Natural killer cell treated with Interleukin-12 subunit alpha and Interleukin-12 subunit beta and Interleukin-15 and Interleukin-18, amount 100 ng/mL, for 72 hours (primary cell): ENCODE measurements around the gene FAM83C. TPM values are rescaled to one million over a fixed set of nuclear protein-coding genes. Genes with fewer than 3 reads are reported as not detected.

Experiments used
- ATAC-seq, 2 donors: fragments of 150-1000 bp; cut with Tn5 transposase in 1 of 2; sonication (Bioruptor Pico), chemical (Tn5 transposase) in 1 of 2; 2 replicates each; pipeline ENCODE4 v1.10.0; 2021
- DNase-seq: peaks from one replicate; pipeline ENCODE4 v3.0.0; 2022; ENCODE audit warnings: low spot score
- H3K27ac Mint-ChIP-seq, 2 donors: 1 replicate in 1 of 2; 2 replicates in 1 of 2; pipeline ENCODE4 v1.8.0; 2022; ENCODE audit warnings: mixed read lengths in 2 of 2, mild to moderate bottlenecking in 1 of 2, moderate library complexity in 1 of 2
- H3K27me3 Mint-ChIP-seq, 2 donors: 1 replicate in 1 of 2; 2 replicates in 1 of 2; pipeline ENCODE4 v1.8.0; 2022; ENCODE audit warnings: mixed read lengths in 2 of 2
- H3K36me3 Mint-ChIP-seq: one replicate; pipeline ENCODE4 v1.8.0; 2022; ENCODE audit warnings: mixed read lengths
- H3K4me1 Mint-ChIP-seq, 2 donors: 1 replicate in 1 of 2; 2 replicates in 1 of 2; pipeline ENCODE4 v1.8.0; 2022; ENCODE audit warnings: low read depth in 2 of 2, mixed read lengths in 2 of 2, mild to moderate bottlenecking in 1 of 2
- H3K4me3 Mint-ChIP-seq: one replicate; pipeline ENCODE4 v1.8.0; 2022; ENCODE audit warnings: mixed read lengths
- H3K9me3 Mint-ChIP-seq: 2 replicates; pipeline ENCODE4 v1.8.0; 2022; ENCODE audit warnings: mixed read lengths
- total RNA-seq, 2 donors: library from RNA; stranded (reverse); gene quantifications; one replicate each; pipeline ENCODE4 v1.2.3, GENCODE V29; 2022

FAM83C gene
- total RNA-seq, 2 donors from 2014 or later = 0.10 TPM; not detected in 1

DNA sequence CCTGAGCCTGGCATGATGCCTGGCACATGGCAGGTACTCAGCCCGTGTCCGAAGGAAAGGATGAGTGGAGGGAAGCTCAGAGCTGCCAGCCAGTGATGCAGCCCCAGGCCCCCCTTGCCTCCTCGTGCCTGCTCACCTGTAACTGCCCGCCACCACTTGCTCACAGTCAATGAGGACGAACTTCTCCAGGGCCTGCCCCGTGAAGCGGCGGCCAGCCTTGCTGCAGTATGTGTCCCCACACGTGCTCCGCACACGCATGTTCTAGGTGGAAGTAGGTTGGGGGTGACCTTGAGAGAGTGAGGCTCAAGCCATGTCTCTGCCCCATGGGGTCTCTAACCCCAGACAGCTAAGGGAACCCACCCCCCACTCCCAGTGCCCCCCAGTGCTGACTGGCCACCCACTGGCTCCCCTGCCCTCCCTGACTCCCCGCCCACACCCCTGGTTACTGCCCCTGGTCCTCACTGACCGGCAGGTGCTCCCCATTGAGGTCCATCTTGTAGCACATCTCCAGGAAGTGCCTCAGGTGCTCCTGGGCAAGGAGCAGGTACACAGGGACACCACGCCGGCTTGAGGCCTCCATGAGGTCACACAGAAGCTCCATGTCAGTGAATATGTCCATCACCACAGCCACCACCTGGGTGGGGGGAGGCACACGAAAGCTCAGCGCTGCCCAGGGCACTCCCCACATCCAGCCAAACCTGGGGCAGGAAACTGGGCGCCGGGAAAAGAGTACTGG is 3.7 kb downstream of the FAM83C start:
- Mint-ChIP-seq H3K9me3 (no peaks in the 10 kb centered on the region), H3K4me1 (peaks cover 13 to 18% of the 10 kb centered on the region in 2 donors), H3K27me3 (peaks cover 0 to under 1% of the 10 kb centered on the region in 2 donors), H3K4me3 (no peak overlapping the region), H3K27ac (no peak overlapping the region), H3K36me3 (no peaks in the 10 kb centered on the region)
- ATAC-seq = no peak
- no peak for DNase-seq

DNA sequence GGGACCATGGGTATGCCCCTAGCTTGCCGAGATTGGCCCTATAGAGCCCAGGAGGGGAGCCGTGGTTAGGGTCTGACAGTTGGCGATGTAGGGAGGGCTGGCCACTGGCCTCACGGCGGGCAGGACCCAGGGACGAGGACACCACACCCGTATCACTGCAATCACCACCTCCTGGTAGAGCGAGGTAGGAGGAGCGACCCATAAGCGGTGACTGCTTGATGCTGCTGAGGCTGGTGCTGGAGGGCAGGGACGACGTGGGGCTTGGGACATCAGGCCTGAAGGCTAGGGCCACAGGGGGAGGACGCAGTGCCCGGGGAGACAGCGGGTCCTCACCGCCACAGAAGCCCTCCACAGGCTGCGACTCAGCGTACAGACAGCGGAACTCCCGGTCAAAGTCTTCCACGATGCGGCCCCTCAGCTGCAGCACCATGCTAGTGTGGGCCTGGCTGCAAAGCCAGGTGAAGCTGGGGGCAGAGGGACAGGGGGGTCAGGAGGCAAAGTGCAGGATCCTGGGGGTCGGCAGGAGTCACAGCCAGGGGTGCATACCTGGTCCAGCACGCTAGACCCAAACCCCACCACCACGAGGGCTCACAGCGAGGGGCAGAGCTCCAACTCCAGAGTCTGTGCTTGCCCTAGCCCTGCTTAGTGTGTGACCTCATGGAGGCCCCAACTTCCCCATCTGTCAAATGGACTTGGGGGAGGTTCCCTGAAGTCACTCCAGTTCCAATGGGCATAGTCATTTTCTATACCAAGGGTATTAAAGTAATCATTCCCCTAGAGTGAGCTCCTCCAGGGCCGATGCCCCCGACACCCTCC is 4.5 kb downstream of the FAM83C start:
- no peak overlapping the region for H3K4me3 Mint-ChIP-seq
- peaks cover 18 to 24% of the 10 kb centered on the region in 2 donors for H3K4me1 Mint-ChIP-seq
- no peaks in the 10 kb centered on the region for H3K9me3 Mint-ChIP-seq
- ATAC-seq (no peak), DNase-seq (no peak)
- H3K27me3 Mint-ChIP-seq = no peaks in the 10 kb centered on the region
- no peak overlapping the region for H3K27ac Mint-ChIP-seq
- no peaks in the 10 kb centered on the region for H3K36me3 Mint-ChIP-seq

DNA sequence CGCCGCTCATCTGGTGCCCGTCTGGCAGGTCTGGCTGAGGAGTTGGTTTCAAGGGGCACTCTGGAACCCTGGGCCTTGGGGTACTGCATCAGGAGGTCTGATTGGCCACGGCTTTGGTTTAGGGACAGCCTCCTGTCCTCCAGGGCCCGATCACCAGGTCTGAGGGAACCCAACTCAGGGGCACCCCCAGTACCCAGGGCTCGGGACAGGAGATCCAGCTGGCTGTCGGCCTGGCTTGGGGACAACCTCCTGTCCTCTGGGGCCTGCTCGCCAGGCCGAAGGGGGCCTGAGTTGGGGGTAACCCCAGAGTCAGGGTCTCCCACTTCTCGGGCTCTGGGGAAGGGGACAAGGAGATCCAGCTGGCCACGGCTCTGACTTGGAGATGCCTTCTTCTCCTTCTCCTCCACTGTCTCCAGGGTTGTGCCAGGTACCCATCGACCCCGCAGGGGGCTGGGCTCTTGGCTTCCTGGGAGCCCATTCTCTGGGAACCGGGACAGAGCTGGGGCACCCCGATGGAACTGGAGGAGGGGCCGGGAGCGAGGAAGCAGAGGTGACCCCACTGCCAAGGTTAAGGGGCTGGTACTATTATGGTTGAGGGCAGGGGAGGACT is 5.2 kb downstream of the FAM83C start:
- no peaks in the 10 kb centered on the region for H3K27me3 Mint-ChIP-seq
- DNase-seq (no peak), ATAC-seq (no peak)
- peaks cover 18 to 24% of the 10 kb centered on the region in 2 donors for H3K4me1 Mint-ChIP-seq
- H3K4me3 Mint-ChIP-seq = no peak overlapping the region
- no peaks in the 10 kb centered on the region for H3K9me3 Mint-ChIP-seq
- H3K27ac Mint-ChIP-seq = no peak overlapping the region
- H3K36me3 Mint-ChIP-seq = no peaks in the 10 kb centered on the region

DNA sequence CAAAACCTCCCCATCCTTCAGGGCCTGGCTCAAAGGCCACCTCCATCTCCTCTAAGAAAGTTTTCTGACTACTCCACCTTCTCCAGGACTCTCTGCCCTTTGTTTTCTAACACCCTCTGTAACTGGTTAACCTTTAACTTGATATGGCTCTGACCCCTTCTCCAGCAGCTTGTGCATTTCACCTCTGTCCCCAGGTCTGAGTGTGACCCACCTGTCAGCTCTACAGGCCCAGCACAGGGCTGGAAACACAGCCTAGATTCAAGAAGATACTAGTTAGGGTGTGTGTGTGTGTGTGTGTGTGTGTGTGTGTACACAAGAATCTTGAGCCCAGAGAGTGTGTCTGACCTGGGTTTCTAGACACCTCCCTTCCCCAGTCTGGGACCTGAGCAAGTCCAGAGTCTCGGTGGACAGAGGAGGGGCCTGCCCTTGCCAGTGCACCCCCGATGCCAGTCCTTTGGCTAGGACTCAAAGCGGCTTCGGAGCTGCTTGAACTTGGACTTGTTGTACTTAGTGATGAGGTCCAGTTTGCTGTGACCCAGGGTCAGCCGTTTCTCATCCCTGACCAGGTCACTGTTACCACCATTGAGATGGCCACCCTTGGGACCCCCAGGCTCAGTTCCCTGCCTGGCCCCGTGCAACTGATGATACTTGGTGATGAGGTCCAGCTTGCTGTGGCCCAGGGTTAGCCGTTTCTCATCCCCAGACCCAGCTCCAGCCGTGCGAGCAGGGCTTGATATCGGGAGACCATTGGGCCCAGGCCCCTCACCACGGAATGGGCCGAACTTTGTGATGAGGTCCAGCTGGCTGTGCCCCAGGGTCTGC is 5.9 kb downstream of the FAM83C start:
- H3K9me3 Mint-ChIP-seq = no peaks in the 10 kb centered on the region
- peak overlapping the region; percentile 93 to 94 for H3K27ac Mint-ChIP-seq
- H3K4me1 Mint-ChIP-seq = peaks cover 18 to 24% of the 10 kb centered on the region in 2 donors
- no peak for ATAC-seq
- H3K4me3 Mint-ChIP-seq = peak overlapping the region; percentile 96
- no peaks in the 10 kb centered on the region for H3K27me3 Mint-ChIP-seq
- H3K36me3 Mint-ChIP-seq = no peaks in the 10 kb centered on the region
- no peak for DNase-seq

DNA sequence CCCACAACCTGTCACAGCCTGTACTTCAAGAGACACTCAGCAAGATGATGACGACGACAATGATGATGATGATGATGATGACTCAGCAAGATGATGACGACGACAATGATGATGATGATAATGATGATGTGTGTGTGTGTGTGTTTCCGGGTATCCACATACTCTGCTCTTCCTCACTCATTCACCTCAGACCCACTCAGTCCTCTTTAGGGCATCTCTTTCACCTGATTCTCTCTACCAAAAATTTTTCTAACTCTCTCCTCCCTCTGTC is 6.5 kb downstream of the FAM83C start:
- H3K9me3 Mint-ChIP-seq = no peaks in the 10 kb centered on the region
- no peak for ATAC-seq
- H3K27ac Mint-ChIP-seq = peak overlapping the region; percentile 93 to 94
- H3K4me1 Mint-ChIP-seq = peaks cover 18 to 24% of the 10 kb centered on the region in 2 donors
- DNase-seq = no peak
- H3K4me3 Mint-ChIP-seq = peak overlapping the region; percentile 96
- H3K36me3 Mint-ChIP-seq = no peaks in the 10 kb centered on the region
- no peaks in the 10 kb centered on the region for H3K27me3 Mint-ChIP-seq

DNA sequence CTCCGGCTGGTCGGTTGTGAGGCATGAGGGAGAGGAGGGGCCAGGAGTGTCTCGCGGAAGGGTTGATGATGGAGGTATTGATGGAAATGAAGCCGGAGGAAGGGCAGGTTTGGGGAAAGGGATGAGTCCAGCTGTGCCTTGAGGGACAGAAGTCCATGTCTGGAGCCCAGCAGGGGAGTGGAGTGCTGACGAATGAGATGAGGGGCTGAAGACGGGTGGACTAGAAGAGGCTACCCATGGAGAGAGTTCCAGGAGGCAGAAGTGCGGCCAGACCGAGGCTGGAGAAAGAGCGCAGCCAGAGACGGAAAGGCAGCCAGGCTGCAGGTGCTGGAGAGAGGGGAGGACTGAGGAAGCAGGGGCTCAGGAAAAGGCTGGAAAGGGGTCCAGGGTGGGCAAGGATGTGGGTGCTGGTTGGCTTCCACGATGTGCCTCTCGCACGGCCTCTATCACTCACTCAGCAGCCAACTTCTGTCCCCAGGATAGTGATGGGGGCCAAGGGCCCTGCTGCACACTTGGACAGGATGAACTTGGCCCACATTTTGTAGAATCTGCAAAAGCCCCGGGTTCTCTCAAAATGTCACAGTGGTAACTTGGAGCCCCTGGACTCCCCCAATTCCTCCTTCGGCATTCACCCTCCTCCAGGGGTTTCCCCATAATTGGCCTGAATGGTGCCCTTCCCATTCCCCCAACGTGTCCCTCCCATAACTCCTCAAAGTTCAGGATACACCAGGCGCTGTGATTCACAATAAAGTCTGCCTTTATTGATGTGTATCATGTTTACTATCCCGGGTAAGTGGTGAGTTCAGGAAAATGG is 7.0 kb downstream of the FAM83C start:
- Mint-ChIP-seq H3K4me3 (peak overlapping the region; percentile 96), H3K9me3 (no peaks in the 10 kb centered on the region), H3K4me1 (peaks cover 19 to 24% of the 10 kb centered on the region in 2 donors), H3K27me3 (no peaks in the 10 kb centered on the region), H3K36me3 (peaks cover 3% of the 10 kb centered on the region), H3K27ac (peak overlapping the region; percentile 93 to 94)
- ATAC-seq (no peak), DNase-seq (no peak)

DNA sequence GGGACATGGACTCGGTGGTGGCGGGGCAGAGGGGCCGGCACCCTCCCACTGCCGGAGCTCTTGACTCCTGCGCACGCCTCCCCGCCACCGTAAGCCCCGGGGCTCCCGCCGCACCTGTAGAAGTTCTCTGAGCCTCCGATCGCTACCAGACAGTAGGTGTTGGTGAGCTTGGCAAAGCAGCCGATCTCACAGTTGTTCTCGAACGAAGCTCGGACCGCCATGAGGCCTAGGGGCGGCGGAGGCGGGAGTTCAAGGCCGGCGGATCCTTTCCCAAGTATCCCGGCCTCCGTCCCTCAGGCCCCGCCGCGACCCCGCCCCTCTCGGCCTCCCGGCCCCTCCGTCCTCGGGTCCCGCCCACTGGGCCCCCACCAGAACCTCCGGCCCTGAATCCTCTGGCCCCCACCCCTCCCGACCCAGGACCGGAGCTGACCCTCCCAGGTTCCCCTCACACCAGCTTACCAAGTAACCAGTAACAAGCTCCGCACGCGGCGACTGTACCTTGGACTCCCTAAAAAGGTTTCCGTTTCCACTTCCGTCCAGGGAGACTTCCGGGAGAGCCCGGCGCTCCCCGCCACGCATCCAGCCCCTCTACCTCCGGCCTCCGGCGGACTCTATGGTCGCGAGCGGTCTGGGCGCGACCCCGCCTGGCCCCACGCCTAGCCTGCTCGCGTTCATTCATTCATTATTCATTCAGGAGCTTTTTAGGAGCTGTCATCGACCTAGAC is 7.8 kb downstream of the FAM83C start, which contains the start of gene EIF6:
Gene EIF6 (minus strand): TSS at position 506 of the 725 bp plus-strand sequence. CDS start 285 bp downstream, at position 221.
- peak within 1 kb of the TSS; percentile 96 for H3K4me3 Mint-ChIP-seq
- ATAC-seq (peak; percentile 93 to 94), DNase-seq (peak; percentile 91)

DNA sequence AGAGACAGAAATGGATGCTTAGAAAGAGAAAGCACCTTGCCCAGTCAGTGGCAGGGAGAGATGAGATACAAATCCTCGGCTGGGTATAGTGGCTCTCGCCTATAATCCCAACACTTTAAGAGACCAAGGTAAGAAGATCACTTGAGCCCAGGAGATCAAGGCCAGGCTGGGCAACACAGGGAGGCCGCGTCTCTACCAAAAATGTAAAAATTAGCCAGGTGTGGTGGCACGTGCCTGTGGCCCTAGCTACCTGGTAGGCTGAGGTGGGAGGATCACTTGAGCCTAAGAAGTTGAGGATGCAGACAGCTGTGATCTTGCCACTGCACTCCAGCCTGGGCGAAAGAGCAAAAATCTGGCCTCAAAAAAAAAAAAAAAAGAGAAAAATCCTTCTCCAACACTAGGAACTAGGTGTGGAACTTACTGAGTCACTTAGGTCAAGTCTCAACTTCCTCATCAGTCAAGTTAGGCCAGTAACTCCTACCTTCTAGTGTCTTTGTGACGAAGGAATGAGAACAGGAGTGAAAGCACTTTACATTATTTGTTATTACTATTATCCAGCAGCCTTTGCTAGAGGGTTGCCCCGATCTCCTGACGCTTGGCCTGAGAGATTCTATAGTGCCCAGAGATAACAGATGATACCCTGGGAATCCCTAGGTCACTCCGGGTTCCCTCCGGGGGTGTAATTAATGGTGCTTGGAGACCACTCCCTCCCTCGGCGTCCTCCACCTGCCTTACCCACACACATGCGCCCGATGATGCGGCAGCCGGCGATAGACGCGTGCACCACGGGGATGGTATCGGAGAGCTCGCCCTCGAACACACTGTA is 8.6 kb downstream of the FAM83C start:
- ATAC-seq (no peak), DNase-seq (no peak)
- Mint-ChIP-seq H3K4me1 (peaks cover 25 to 29% of the 10 kb centered on the region in 2 donors), H3K27me3 (no peaks in the 10 kb centered on the region), H3K4me3 (peak overlapping the region; percentile 96), H3K9me3 (no peaks in the 10 kb centered on the region), H3K36me3 (peaks cover 12% of the 10 kb centered on the region), H3K27ac (peak overlapping the region; percentile 93 to 94)

More for the DNA sequence above, 7.8 kb downstream of the FAM83C start, which contains the start of gene EIF6:
- Mint-ChIP-seq H3K36me3 (peaks cover 8% of the 10 kb centered on the region), H3K27me3 (no peaks in the 10 kb centered on the region), H3K27ac (peak within 1 kb of the TSS; percentile 93 to 94), H3K9me3 (no peaks in the 10 kb centered on the region), H3K4me1 (peaks cover 24 to 25% of the 10 kb centered on the region in 2 donors)

DNA sequence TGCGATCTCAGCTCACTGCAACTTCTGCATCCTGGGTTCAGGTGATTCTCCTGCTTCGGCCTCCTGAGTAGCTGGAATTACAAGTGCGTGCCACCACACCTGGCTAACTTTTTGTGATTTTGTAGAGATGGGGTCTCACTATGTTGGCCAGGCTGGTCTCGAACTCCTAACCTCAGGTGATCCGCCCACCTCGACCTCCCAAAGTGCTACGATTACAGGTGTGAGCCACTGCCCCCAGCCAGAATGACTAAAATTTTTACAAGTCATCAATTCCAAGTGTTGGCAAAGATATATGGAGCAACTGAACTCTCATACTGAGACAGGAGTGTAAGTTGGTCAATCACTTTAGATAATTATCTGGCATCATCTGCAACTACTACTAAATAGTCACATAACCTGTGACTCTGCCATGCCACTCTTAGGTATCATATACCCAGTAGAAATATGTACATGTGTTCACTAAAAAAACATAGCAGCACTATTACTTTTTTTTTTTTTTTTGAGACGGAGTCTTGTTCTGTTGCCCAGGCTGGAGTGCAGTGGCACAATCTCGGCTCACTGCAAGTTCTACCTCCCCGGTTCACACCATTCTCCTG is 10.6 kb downstream of the FAM83C start:
- Mint-ChIP-seq H3K36me3 (peaks cover 16% of the 10 kb centered on the region), H3K4me1 (peaks cover 29 to 32% of the 10 kb centered on the region in 2 donors), H3K27me3 (no peaks in the 10 kb centered on the region), H3K9me3 (no peaks in the 10 kb centered on the region), H3K27ac (no peak overlapping the region), H3K4me3 (no peak overlapping the region)
- ATAC-seq (no peak), DNase-seq (no peak)

DNA sequence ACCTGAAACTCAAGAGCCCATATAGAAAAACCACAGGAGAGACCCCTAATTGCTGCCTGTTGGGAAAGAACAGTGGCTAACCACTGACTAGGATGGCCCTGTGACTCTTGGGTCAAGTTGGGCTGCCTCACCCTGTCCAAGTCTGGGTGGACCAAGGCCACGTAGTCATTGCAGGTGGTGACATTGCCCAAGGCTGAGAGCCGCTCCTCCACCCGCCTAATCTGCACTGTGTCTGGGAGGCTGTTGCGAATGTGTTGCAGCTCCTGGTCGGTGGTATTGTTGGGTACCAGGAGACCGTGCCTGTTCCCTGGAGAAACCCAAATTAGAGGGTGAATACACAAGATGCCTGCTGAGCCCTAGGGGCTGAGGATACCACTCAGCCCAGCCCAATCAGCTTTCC is 11.7 kb downstream of the FAM83C start:
- no peaks in the 10 kb centered on the region for H3K9me3 Mint-ChIP-seq
- no peaks in the 10 kb centered on the region for H3K27me3 Mint-ChIP-seq
- no peak for DNase-seq
- no peak for ATAC-seq
- H3K4me3 Mint-ChIP-seq = peak overlapping the region; percentile 26
- peak overlapping the region in 1 of 2 donors; percentile 98 for H3K27ac Mint-ChIP-seq
- peaks cover 16% of the 10 kb centered on the region for H3K36me3 Mint-ChIP-seq
- H3K4me1 Mint-ChIP-seq = peaks cover 24 to 31% of the 10 kb centered on the region in 2 donors

DNA sequence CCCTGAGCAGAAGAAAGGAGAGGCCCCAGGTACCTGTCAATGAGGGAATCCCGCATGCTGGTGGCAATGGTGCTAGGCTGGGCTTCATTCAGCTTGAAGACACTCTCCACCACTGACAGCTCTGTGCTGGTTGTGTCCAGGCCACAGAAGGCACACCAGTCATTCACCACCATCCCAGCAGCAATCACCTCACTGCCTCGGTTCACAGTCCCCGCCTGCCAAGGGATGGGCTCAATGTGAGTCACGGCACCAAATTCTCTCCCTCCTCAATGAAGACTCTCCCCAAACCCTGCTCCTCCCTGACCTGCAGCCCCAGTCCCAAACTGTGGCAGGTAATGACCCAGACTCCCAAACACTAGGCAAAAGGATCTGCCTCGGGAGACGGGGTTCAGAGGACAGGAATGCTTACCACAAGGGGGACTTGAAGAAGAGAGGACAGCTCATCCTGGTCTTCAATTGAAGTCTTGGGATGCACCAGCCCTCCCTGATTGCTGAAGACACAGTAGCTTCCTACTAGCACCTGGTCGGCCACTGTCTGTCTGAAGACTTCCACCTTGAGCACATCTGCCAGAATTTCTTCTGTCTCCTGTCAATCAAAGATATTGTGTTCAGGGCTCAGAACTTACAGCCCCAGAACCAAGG is 12.6 kb downstream of the FAM83C start:
- DNase-seq (no peak), ATAC-seq (no peak)
- H3K27me3 Mint-ChIP-seq = no peaks in the 10 kb centered on the region
- no peaks in the 10 kb centered on the region for H3K9me3 Mint-ChIP-seq
- peaks cover 16% of the 10 kb centered on the region for H3K36me3 Mint-ChIP-seq
- H3K27ac Mint-ChIP-seq = peak overlapping the region; percentile 98 to 99
- peaks cover 18 to 26% of the 10 kb centered on the region in 2 donors for H3K4me1 Mint-ChIP-seq
- peak overlapping the region; percentile 26 for H3K4me3 Mint-ChIP-seq
